GM19099 (cell line): ENCODE data around the gene FBN2.

Experiments used
- POLR2A ChIP-seq: IDR thresholded peaks from 3 replicates; pipeline ENCODE4 v1.6.1; 2011; ENCODE audit warnings: low read depth; ENCODE audit not compliant: insufficient read length; ENCODE audit errors: extremely low read depth

FBN2 gene

GRCh38 chr5:128512894-128513293, 25.2 kb downstream of the FBN2 start:
- TF ChIP-seq POLR2A, result no peak

- no peak for TF ChIP-seq POLR2A
Observed at GRCh38 chr5:128506643-128507042, 31.4 kb downstream of the FBN2 start.

GRCh38 chr5:128498844-128499455, 39.1 kb downstream of the FBN2 start:
- no peak for TF ChIP-seq POLR2A

- no peak for TF ChIP-seq POLR2A
Observed at GRCh38 chr5:128494516-128494915, 43.5 kb downstream of the FBN2 start.

- no peak for TF ChIP-seq POLR2A
Observed at GRCh38 chr5:128493657-128494329, 44.3 kb downstream of the FBN2 start.

- no peak for TF ChIP-seq POLR2A
Observed at GRCh38 chr5:128491291-128491690, 46.8 kb downstream of the FBN2 start.

- no peak for TF ChIP-seq POLR2A
Observed at GRCh38 chr5:128490761-128491160, 47.3 kb downstream of the FBN2 start.

- TF ChIP-seq POLR2A, result no peak
Observed at GRCh38 chr5:128487041-128487440, 51.0 kb downstream of the FBN2 start.

GRCh38 chr5:128483738-128484137, 54.3 kb downstream of the FBN2 start:
- TF ChIP-seq POLR2A, result no peak

GRCh38 chr5:128480906-128481633, 57.0 kb downstream of the FBN2 start:
- TF ChIP-seq POLR2A, result no peak

GRCh38 chr5:128480158-128480557, 57.9 kb downstream of the FBN2 start:
- no peak for TF ChIP-seq POLR2A

- no peak for TF ChIP-seq POLR2A
Observed at GRCh38 chr5:128478386-128479368, 59.4 kb downstream of the FBN2 start.

- TF ChIP-seq POLR2A, result no peak
Observed at GRCh38 chr5:128477944-128478343, 60.1 kb downstream of the FBN2 start.

GRCh38 chr5:128475693-128476092, 62.4 kb downstream of the FBN2 start:
- no peak for TF ChIP-seq POLR2A

GRCh38 chr5:128472919-128473318, 65.1 kb downstream of the FBN2 start:
- TF ChIP-seq POLR2A, result no peak
